Prostate gland (tissue), 2 donors: ENCODE measurements around the gene IQCE. TPM values are rescaled to one million over a fixed set of nuclear protein-coding genes. Genes with fewer than 3 reads are reported as not detected.

Experiments
- DNase-seq: peaks from one replicate; pipeline ENCODE4 v3.0.0-alpha.2; 2019; ENCODE audit warnings: low spot score
- H3K27ac ChIP-seq, 2 donors: fragments of 200-600 bp; sonication (generic); 2 replicates each; pipeline ENCODE4 v1.5.1; 2017 to 2019
- H3K27me3 ChIP-seq: fragments of 200-600 bp; sonication (generic); replicated peaks from 2 replicates; pipeline ENCODE4 v1.5.1; 2019; ENCODE audit not compliant: insufficient read depth
- H3K36me3 ChIP-seq, 2 donors: fragments of 200-600 bp; sonication (generic); 1 replicate in 1 of 2; 2 replicates in 1 of 2; pipeline versions ENCODE4 v1.5.1 to v1.8.1; 2017 to 2019
- H3K4me1 ChIP-seq: fragments of 200-600 bp; sonication (generic); replicated peaks from 2 replicates; pipeline ENCODE4 v1.5.1; 2019
- H3K4me3 ChIP-seq, 2 donors: fragments of 200-600 bp; sonication (generic); 2 replicates each; pipeline ENCODE4 v1.5.1; 2017 to 2019
- H3K9me3 ChIP-seq: fragments of 200-600 bp; sonication (generic); 2 replicates; pipeline ENCODE4 v1.5.1; 2017
- CTCF ChIP-seq, 4 experiments: fragments of 200-600 bp in 2 of 4; fragments of 450-650 bp in 2 of 4; sonication (generic) in 2 of 4; IDR thresholded peaks; 1 replicate in 3 of 4; 2 replicates in 1 of 4; pipeline ENCODE4 v1.5.1; 2016 to 2019; ENCODE audit warnings: antibody characterized with exemption in 4 of 4, mild to moderate bottlenecking in 2 of 4, moderate library complexity in 2 of 4
- POLR2A ChIP-seq: fragments of 450-650 bp; IDR thresholded peaks from one replicate; pipeline ENCODE4 v1.6.1; 2016; ENCODE audit warnings: antibody characterized with exemption, mild to moderate bottlenecking
- POLR2AphosphoS5 ChIP-seq: sonication (generic); formaldehyde crosslinking; IDR thresholded peaks from one replicate; pipeline ENCODE4 v1.6.1; 2017; ENCODE audit warnings: antibody characterized with exemption
- WGBS: methylation state at CpG from one replicate; pipeline ENCODE4 v1.1.5; 2018; 5-methylcytosine and 5-hydroxymethylcytosine counted together
- intact Hi-C: fragments of 100-400 bp; cut with DNase I; formaldehyde crosslinking; loops from one replicate; pipeline ENCODE4 v1.14.2; 2022
- total RNA-seq, 2 donors: library from RNA; depleted of rRNA; stranded (reverse); fragments of >200 nt; gene quantifications; one replicate each; pipeline ENCODE4 v1.1.0, GENCODE V29; 2016

Gene IQCE
- total RNA-seq, 2 donors from 2014 or later: 20.2 to 41.9 TPM

GRCh38 chr7:2523941-2524807 lies 34.6 kb upstream of the IQCE start:
- Histone ChIP-seq H3K27ac (peak overlapping the region; percentile 75 to 82), H3K4me1 (peaks cover 56% of the 10 kb centered on the region), H3K9me3 (no peaks in the 10 kb centered on the region), H3K27me3 (no peaks in the 10 kb centered on the region), H3K36me3 (peaks cover 0 to 12% of the 10 kb centered on the region in 2 donors), H3K4me3 (peak overlapping the region; percentile 3 to 68)
- WGBS: 31% methylated on average over 50 of the region's 51 CpGs
- intact Hi-C loops: no loop called here
- DNase-seq: peak; percentile 96
- TF ChIP-seq CTCF (IDR thresholded peaks at IDR 0.05) (peak in 1 of 4 experiments; percentile 24), POLR2A (no peak), POLR2AphosphoS5 (peak; percentile 88)

DNA sequence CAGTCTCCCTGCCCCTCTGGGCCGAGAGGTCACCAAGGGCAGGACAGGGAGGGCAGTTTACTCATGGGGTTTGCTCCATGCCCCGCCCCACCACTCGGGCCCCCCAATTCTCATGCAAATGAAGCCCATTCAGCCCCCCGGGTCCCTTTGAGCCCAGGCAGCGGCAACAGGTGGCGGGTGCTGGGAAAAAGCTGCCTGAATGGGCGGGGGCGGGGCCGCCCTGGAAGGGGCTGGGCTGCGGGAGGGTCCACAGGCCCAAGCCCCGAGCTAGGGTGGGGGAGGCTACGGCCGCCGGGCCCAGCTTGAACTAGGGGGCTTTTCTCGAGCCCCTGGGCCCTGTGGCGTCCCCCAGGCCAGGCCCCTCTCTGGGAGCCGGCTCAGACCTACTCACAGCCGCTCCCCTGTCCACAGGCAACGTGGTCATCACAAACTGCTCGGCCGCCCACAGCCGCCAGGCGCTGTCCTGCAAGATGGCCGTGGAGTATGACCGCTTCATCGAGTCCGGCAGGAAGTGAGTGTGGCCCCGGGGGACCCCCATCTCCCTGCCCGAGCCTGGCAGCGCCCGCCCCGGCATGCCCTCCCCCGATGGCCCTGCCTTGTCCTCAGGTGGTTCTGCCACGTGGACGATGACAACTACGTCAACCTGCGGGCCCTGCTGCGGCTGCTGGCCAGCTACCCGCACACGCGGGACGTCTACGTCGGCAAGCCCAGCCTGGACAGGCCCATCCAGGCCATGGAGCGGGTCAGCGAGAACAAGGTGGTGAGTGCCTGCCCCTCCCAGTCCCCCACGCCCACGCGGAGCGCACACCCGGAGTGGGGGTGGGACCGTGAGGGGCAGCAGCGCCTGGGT lies 33.7 kb upstream of the IQCE start:
- Histone ChIP-seq H3K27ac (peak overlapping the region; percentile 75 to 82), H3K4me1 (peaks cover 58% of the 10 kb centered on the region), H3K9me3 (no peaks in the 10 kb centered on the region), H3K4me3 (no peak overlapping the region), H3K27me3 (no peaks in the 10 kb centered on the region), H3K36me3 (peaks cover 0 to 12% of the 10 kb centered on the region in 2 donors)
- no peak for DNase-seq
- intact Hi-C loops: no loop called here
- TF ChIP-seq CTCF (IDR thresholded peaks at IDR 0.05) (no peak), POLR2AphosphoS5 (no peak), POLR2A (no peak)
- WGBS: 75% methylated on average over 48 of the region's 53 CpGs

DNA sequence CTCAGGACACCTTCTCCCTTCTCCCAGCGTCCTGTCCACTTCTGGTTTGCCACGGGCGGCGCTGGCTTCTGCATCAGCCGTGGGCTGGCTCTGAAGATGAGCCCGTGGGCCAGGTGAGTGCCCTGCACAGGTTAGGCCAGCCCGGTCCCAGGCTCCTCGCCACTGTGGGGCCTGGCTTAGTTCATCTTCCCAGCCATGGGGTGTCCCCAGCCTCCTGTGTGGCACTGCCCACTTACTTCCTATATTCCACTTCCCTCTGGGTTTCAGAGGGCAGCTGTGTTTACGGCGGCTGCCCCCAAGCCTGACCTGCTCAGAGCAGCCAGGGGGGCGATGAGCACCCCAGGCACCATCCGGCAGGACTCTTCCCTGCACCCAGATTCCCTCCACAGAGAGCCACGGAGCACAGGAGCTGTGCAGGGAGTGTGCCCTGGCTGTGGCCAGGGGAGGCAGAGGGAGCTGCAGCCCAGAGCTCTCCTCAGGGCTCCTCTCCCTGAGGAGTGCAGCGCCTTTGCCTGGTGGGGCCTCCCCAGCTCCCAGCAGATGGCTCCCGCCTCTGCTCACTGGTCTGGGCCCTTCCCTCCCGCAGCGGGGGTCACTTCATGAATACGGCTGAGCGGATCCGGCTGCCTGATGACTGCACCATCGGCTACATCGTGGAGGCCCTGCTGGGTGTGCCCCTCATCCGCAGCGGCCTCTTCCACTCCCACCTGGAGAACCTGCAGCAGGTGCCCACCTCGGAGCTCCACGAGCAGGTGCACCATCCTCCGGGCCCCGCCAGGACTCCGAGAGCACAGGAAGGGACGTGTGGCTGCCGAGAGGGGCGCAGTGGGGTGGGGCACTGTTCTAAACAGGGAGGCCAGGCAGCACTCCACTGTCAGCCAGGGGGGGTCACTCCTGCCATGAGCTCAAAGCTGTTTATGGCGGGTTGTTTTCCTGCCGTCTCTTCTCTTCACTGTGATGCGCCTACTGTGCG lies 32.8 kb upstream of the IQCE start:
- Histone ChIP-seq H3K27ac (peak overlapping the region; percentile 75 to 82), H3K36me3 (peaks cover 0 to 12% of the 10 kb centered on the region in 2 donors), H3K4me1 (peaks cover 58% of the 10 kb centered on the region), H3K27me3 (no peaks in the 10 kb centered on the region), H3K4me3 (no peak overlapping the region), H3K9me3 (no peaks in the 10 kb centered on the region)
- no peak for DNase-seq
- TF ChIP-seq CTCF (IDR thresholded peaks at IDR 0.05) (no peak), POLR2AphosphoS5 (no peak), POLR2A (no peak)
- intact Hi-C loops: no loop called here
- 92% methylated on average over 18 of the region's 36 CpGs for WGBS

DNA sequence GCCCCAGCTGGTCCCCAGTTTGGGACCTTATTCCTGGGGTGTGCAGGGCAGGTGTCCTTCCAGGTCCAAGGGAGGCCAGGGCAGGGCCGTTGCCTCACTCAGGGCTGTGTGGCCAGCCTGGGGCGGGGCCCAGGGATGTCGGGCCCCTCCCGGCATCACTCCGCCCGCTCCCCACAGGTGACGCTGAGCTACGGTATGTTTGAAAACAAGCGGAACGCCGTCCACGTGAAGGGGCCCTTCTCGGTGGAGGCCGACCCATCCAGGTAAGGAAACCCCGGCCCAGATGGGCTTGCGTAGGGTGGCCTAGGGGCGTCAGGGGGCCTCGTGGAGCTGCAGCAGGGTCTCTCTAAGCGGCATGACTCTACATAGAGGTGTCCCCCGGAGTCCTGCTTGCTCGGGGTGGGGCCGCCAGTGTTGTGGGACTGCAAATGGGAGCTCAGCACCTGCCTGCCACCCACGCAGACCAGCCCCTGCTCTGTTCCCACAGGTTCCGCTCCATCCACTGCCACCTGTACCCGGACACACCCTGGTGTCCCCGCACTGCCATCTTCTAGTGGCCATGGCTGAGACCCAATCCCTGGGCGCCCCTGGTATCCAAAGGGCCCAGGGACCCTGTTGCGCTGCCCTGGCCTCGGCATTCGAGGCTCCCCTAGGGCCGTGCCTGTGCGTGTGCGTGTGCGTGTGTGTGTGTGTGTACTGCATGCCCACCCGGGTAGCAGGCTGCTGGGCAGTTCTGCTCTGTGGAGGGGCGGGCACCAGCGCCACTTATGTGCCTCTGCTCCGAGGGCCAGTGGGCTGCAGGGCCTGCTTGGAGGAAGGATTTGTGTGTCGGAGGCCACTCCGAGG lies 31.9 kb upstream of the IQCE start:
- peaks cover 55% of the 10 kb centered on the region for H3K4me1 ChIP-seq
- WGBS: 79% methylated on average over 40 of the region's 40 CpGs

More for the DNA sequence above, 31.9 kb upstream of the IQCE start:
- no peaks in the 10 kb centered on the region for H3K9me3 ChIP-seq
- H3K27me3 ChIP-seq: no peaks in the 10 kb centered on the region
- peak overlapping the region; percentile 49 to 50 for H3K27ac ChIP-seq
- intact Hi-C loops: no loop called here
- H3K36me3 ChIP-seq: peaks cover 0 to 12% of the 10 kb centered on the region in 2 donors
- TF ChIP-seq POLR2AphosphoS5: no peak
- H3K4me3 ChIP-seq: no peak overlapping the region
- no peak for DNase-seq
